Measurements from ENCODE around the gene TRIM38. TPM values are rescaled to one million over a fixed set of nuclear protein-coding genes. Genes with fewer than 3 reads are reported as not detected.
"Not testable (repeated sequence)": the region's sequence is repeated elsewhere in the genome, so short reads cannot be mapped to it uniquely, and the experiment has no call there.

Gene TRIM38
- total RNA-seq, 1 experiment from 2014 or later = 0.70 TPM

GRCh38 chr6:25927178-25927577, 35.4 kb upstream of the TRIM38 start:
- DNase-seq = no peak
- intact Hi-C loops (cut with micrococcal nuclease; ENCODE audit: unreplicated experiment) = no loop called here
- POLR2A ChIA-PET = no interaction called here
- no peak overlapping the region for H3K4me3 ChIP-seq (ENCODE audit: low read depth, low read length)
- no peak for TF ChIP-seq CTCF (IDR thresholded peaks at IDR 0.05; ENCODE audit: insufficient read depth in 1 of 2, low read depth in 1 of 2, low read length in 1 of 2, severe bottlenecking in 1 of 2, unreplicated experiment in 1 of 2)
- H3K4me1 Mint-ChIP-seq (ENCODE audit: low read depth, unreplicated experiment) = peaks cover 6% of the 10 kb centered on the region
- peaks cover 5% of the 10 kb centered on the region for H3K9me3 Mint-ChIP-seq (ENCODE audit: unreplicated experiment)
- H3K36me3 Mint-ChIP-seq (ENCODE audit: insufficient read depth, unreplicated experiment) = no peaks in the 10 kb centered on the region
- no TSS peak for BruUV-seq (replicated peaks)
- no peaks in the 10 kb centered on the region for H3K9me3 ChIP-seq
- CTCF ChIA-PET = no interaction called here
- H3K27me3 ChIP-seq (replicated peaks; ENCODE audit: control insufficient read depth, insufficient read depth, low read length) = no peaks in the 10 kb centered on the region
- H3K4me3 Mint-ChIP-seq (ENCODE audit: unreplicated experiment) = no peak overlapping the region
- peaks cover 11% of the 10 kb centered on the region for H3K4me1 ChIP-seq
- no peak overlapping the region for H3K27ac Mint-ChIP-seq (ENCODE audit: unreplicated experiment)
- no peaks in the 10 kb centered on the region for H3K27me3 Mint-ChIP-seq (ENCODE audit: insufficient read depth, unreplicated experiment)
- H3K36me3 ChIP-seq (ENCODE audit: control insufficient read depth, insufficient read depth, low read length) = no peaks in the 10 kb centered on the region

GRCh38 chr6:25927756-25928216, 34.8 kb upstream of the TRIM38 start:
- no peaks in the 10 kb centered on the region for H3K36me3 Mint-ChIP-seq (ENCODE audit: insufficient read depth, unreplicated experiment)
- peaks cover 6% of the 10 kb centered on the region for H3K4me1 Mint-ChIP-seq (ENCODE audit: low read depth, unreplicated experiment)
- no peaks in the 10 kb centered on the region for H3K27me3 ChIP-seq (replicated peaks; ENCODE audit: control insufficient read depth, insufficient read depth, low read length)
- H3K4me3 Mint-ChIP-seq (ENCODE audit: unreplicated experiment) = no peak overlapping the region
- CTCF ChIA-PET = no interaction called here
- H3K27ac Mint-ChIP-seq (ENCODE audit: unreplicated experiment) = no peak overlapping the region
- no TSS peak for BruUV-seq (replicated peaks)
- H3K27me3 Mint-ChIP-seq (ENCODE audit: insufficient read depth, unreplicated experiment) = no peaks in the 10 kb centered on the region
- POLR2A ChIA-PET = no interaction called here
- H3K9me3 ChIP-seq = no peaks in the 10 kb centered on the region
- peaks cover 11% of the 10 kb centered on the region for H3K4me1 ChIP-seq
- DNase-seq = no peak
- H3K36me3 ChIP-seq (ENCODE audit: control insufficient read depth, insufficient read depth, low read length) = no peaks in the 10 kb centered on the region
- intact Hi-C loops (cut with micrococcal nuclease; ENCODE audit: unreplicated experiment) = loop anchor here (2.0 kb wide), 1 partner anchor 21 kb away; no protein-coding TSS in a partner anchor
- peaks cover 9% of the 10 kb centered on the region for H3K9me3 Mint-ChIP-seq (ENCODE audit: unreplicated experiment)
- no peak overlapping the region for H3K4me3 ChIP-seq (ENCODE audit: low read depth, low read length)
- TF ChIP-seq CTCF (IDR thresholded peaks at IDR 0.05; ENCODE audit: insufficient read depth in 1 of 2, low read depth in 1 of 2, low read length in 1 of 2, severe bottlenecking in 1 of 2, unreplicated experiment in 1 of 2) = no peak

- Histone ChIP-seq H3K27me3 (replicated peaks; ENCODE audit: control insufficient read depth, insufficient read depth, low read length) (no peaks in the 10 kb centered on the region), H3K4me3 (ENCODE audit: low read depth, low read length) (no peak overlapping the region), H3K4me1 (peaks cover 11% of the 10 kb centered on the region), H3K9me3 (no peaks in the 10 kb centered on the region), H3K36me3 (ENCODE audit: control insufficient read depth, insufficient read depth, low read length) (no peaks in the 10 kb centered on the region)
- CTCF ChIA-PET = no interaction called here
- Mint-ChIP-seq H3K9me3 (ENCODE audit: unreplicated experiment) (peaks cover 9% of the 10 kb centered on the region), H3K27me3 (ENCODE audit: insufficient read depth, unreplicated experiment) (no peaks in the 10 kb centered on the region), H3K4me1 (ENCODE audit: low read depth, unreplicated experiment) (peaks cover 6% of the 10 kb centered on the region), H3K27ac (ENCODE audit: unreplicated experiment) (no peak overlapping the region), H3K36me3 (ENCODE audit: insufficient read depth, unreplicated experiment) (no peaks in the 10 kb centered on the region), H3K4me3 (ENCODE audit: unreplicated experiment) (no peak overlapping the region)
- no TSS peak for BruUV-seq (replicated peaks)
- DNase-seq = no peak
- intact Hi-C loops (cut with micrococcal nuclease; ENCODE audit: unreplicated experiment) = loop anchor here (2.0 kb wide), 1 partner anchor 22 kb away; no protein-coding TSS in a partner anchor
- TF ChIP-seq CTCF (IDR thresholded peaks at IDR 0.05; ENCODE audit: insufficient read depth in 1 of 2, low read depth in 1 of 2, low read length in 1 of 2, severe bottlenecking in 1 of 2, unreplicated experiment in 1 of 2) = no peak
- POLR2A ChIA-PET = no interaction called here
Measured at GRCh38 chr6:25928562-25929324, 33.9 kb upstream of the TRIM38 start.

DNA sequence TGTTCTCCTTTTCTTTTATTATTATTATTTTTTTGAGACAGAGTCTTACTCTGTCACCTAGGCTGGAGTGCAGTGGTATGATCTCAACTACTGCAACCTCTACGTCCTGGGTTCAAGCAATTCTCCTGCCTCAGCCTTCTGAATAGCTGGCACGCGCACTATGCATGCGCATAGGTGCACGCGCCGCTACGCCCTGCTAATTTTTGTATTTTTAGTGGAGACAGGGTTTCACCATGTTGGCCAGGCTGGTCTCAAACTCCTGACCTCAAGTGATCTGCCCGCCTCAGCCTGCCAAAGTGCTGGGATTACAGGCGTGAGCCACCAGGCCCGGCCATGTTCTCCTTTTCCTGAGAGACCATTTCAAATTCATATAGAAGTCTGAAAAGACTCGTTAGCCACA, 32.8 kb upstream of the TRIM38 start:
- H3K27me3 Mint-ChIP-seq (ENCODE audit: insufficient read depth, unreplicated experiment); H3K4me3 Mint-ChIP-seq (ENCODE audit: unreplicated experiment); H3K36me3 Mint-ChIP-seq (ENCODE audit: insufficient read depth, unreplicated experiment); H3K9me3 ChIP-seq; H3K4me3 ChIP-seq (ENCODE audit: low read depth, low read length); H3K27me3 ChIP-seq (replicated peaks; ENCODE audit: control insufficient read depth, insufficient read depth, low read length); BruUV-seq (replicated peaks); POLR2A ChIA-PET; DNase-seq; H3K9me3 Mint-ChIP-seq (ENCODE audit: unreplicated experiment); H3K27ac Mint-ChIP-seq (ENCODE audit: unreplicated experiment); H3K4me1 Mint-ChIP-seq (ENCODE audit: low read depth, unreplicated experiment); CTCF ChIA-PET; H3K36me3 ChIP-seq (ENCODE audit: control insufficient read depth, insufficient read depth, low read length): not testable (repeated sequence)
- H3K4me1 ChIP-seq = peaks cover 11% of the 10 kb centered on the region
- intact Hi-C loops (cut with micrococcal nuclease; ENCODE audit: unreplicated experiment) = loop anchor here (2.0 kb wide), 1 partner anchor 23 kb away; no protein-coding TSS in a partner anchor
